HepG2 (cell line): ENCODE results near the gene PIEZO2. TPM values are rescaled to one million over a fixed set of nuclear protein-coding genes. Genes with fewer than 3 reads are reported as not detected.
A peak's percentile ranks its signal among the peaks of the same experiment; 100 is the strongest.

Source experiments
- ATAC-seq: fragments of 200-7000 bp; cut with Tn5 transposase; 3 replicates; pipeline ENCODE4 v1.9.1; 2020; ENCODE audit warnings: mild to moderate bottlenecking, moderate library complexity
- BruUV-seq: library from RNA; stranded (reverse); fragments of 400-500 nt; replicated peaks from 2 replicates; lab custom pipeline; 2021; lab: Mats Ljungman, UMichigan
- CTCF ChIA-PET: fragments of 300-600 bp; formaldehyde crosslinking; extraction: SDS; loops from one replicate; lab custom pipeline; 2021; ENCODE audit warnings: low total read pairs, inconsistent platforms, low intra/inter-chr PET ratio; lab: Yijun Ruan, JAX
- POLR2A ChIA-PET: fragments of 350-600 bp; sonication (Branson Sonifier 250); formaldehyde crosslinking; loops from one replicate; lab custom pipeline; 2020; ENCODE audit warnings: antibody characterized with exemption, inconsistent platforms; lab: Yijun Ruan, JAX
- DNase-seq: peaks from one replicate; pipeline ENCODE4 v3.0.0-alpha.2; 2015; ENCODE audit warnings: low spot score
- FAIRE-seq: peaks from 3 replicates; lab custom pipeline; 2011; peaks lifted over from hg19 to GRCh38; lab: Jason Lieb, UNC
- H2AFZ ChIP-seq: one replicate; pipeline ENCODE4 v1.6.1; 2011; ENCODE audit warnings: low read length, inconsistent platforms
- H3K27ac ChIP-seq: fragments of 300-600 bp; 3 replicates; pipeline ENCODE4 v1.8.0; 2011; ENCODE audit warnings: mixed run types, mild to moderate bottlenecking, mixed read lengths, low read length, inconsistent platforms; ENCODE audit not compliant: insufficient read depth; ENCODE audit errors: extremely low read length
- H3K27me3 ChIP-seq, 2 experiments: fragments of 200-600 bp in 1 of 2; 2 replicates in 1 of 2; 3 replicates in 1 of 2; pipeline versions ENCODE4 v1.6.0 to v1.8.0; 2011; ENCODE audit warnings: low read length in 2 of 2, mild to moderate bottlenecking in 2 of 2, moderate library complexity in 2 of 2, inconsistent platforms in 1 of 2; ENCODE audit not compliant: insufficient read depth in 2 of 2, control insufficient read depth in 1 of 2
- H3K36me3 ChIP-seq, 2 experiments: fragments of 200-600 bp in 1 of 2; replicated peaks in 1 of 2; 2 replicates in 1 of 2; 3 replicates in 1 of 2; pipeline versions ENCODE4 v1.5.1 to v1.8.0; 2011; ENCODE audit warnings: low read length in 2 of 2, inconsistent platforms in 1 of 2; ENCODE audit not compliant: insufficient read depth in 2 of 2, control insufficient read depth in 1 of 2
- H3K4me1 ChIP-seq: 2 replicates; pipeline ENCODE4 v1.5.1; 2012; ENCODE audit warnings: low read length, inconsistent platforms; ENCODE audit not compliant: insufficient read depth
- H3K4me2 ChIP-seq: 2 replicates; pipeline ENCODE4 v1.6.0; 2011; ENCODE audit warnings: low read depth, low read length, inconsistent platforms
- H3K4me3 ChIP-seq, 3 experiments: fragments of 200-600 bp in 1 of 3; sonication (generic), shearing (Covaris generic) in 1 of 3; replicated peaks in 1 of 3; 2 replicates each; pipeline ENCODE4 v1.5.1; 2011 to 2016; ENCODE audit warnings: low read length in 3 of 3, inconsistent platforms in 2 of 3, low read depth in 2 of 3, mild to moderate bottlenecking in 2 of 3, control low read depth in 1 of 3, mixed read lengths in 1 of 3; ENCODE audit not compliant: insufficient read depth in 1 of 3
- H3K79me2 ChIP-seq: one replicate; pipeline ENCODE4 v1.6.1; 2011; ENCODE audit warnings: low read length, inconsistent platforms; ENCODE audit not compliant: insufficient read depth
- H3K9ac ChIP-seq: 2 replicates; pipeline ENCODE4 v1.6.0; 2011; ENCODE audit warnings: mild to moderate bottlenecking, low read depth, low read length, inconsistent platforms; ENCODE audit not compliant: insufficient read depth
- H3K9me3 ChIP-seq: 2 replicates; pipeline ENCODE4 v1.5.1; 2012; ENCODE audit warnings: mild to moderate bottlenecking, low read length
- H4K20me1 ChIP-seq: 2 replicates; pipeline ENCODE4 v1.6.0; 2011; ENCODE audit warnings: inconsistent platforms, mild to moderate bottlenecking, low read length, moderate library complexity; ENCODE audit not compliant: insufficient read depth
- CHCHD3 ChIP-seq: sonication (generic); formaldehyde crosslinking; IDR thresholded peaks from 2 replicates; pipeline ENCODE4 v1.8.0; 2022; ENCODE audit warnings: mild to moderate bottlenecking, missing genetic modification reagents, moderate library complexity
- CREBL2 ChIP-seq: sonication (generic); formaldehyde crosslinking; IDR thresholded peaks from 2 replicates; pipeline ENCODE4 v1.8.1; 2023; ENCODE audit warnings: missing genetic modification reagents, mild to moderate bottlenecking, borderline replicate concordance
- KMT2B ChIP-seq: IDR thresholded peaks from 2 replicates; pipeline ENCODE4 v1.6.1; 2016; ENCODE audit warnings: missing genetic modification reagents, missing compliant biosample characterization
- MED8 ChIP-seq: sonication (generic); formaldehyde crosslinking; IDR thresholded peaks from 2 replicates; pipeline ENCODE4 v1.8.1; 2023; ENCODE audit warnings: mild to moderate bottlenecking, missing genetic modification reagents; ENCODE audit not compliant: insufficient replicate concordance
- NFATC3 ChIP-seq: sonication (generic); formaldehyde crosslinking; IDR thresholded peaks from 2 replicates; pipeline ENCODE4 v1.5.1; 2020; ENCODE audit warnings: mild to moderate bottlenecking, missing genetic modification reagents
- RAD21 ChIP-seq: fragments of 450-650 bp; formaldehyde crosslinking; IDR thresholded peaks from 2 replicates; pipeline ENCODE4 v1.5.0; 2020; ENCODE audit warnings: mild to moderate bottlenecking
- RARA ChIP-seq: IDR thresholded peaks from 2 replicates; pipeline ENCODE4 v1.6.1; 2016; ENCODE audit warnings: missing genetic modification reagents, missing compliant biosample characterization
- TAF15 ChIP-seq: fragments of 200-400 bp; formaldehyde crosslinking; IDR thresholded peaks from one replicate; pipeline ENCODE4 v1.6.1; 2018; ENCODE audit warnings: mild to moderate bottlenecking, low read depth, low read length; ENCODE audit not compliant: poor library complexity, severe bottlenecking
- ZFP37 ChIP-seq: sonication (generic); formaldehyde crosslinking; IDR thresholded peaks from 2 replicates; pipeline ENCODE4 v1.4.0; 2020; ENCODE audit warnings: missing genetic modification reagents, borderline replicate concordance
- ZFP82 ChIP-seq: sonication (generic); formaldehyde crosslinking; IDR thresholded peaks from 2 replicates; pipeline ENCODE4 v1.5.1; 2020; ENCODE audit warnings: mild to moderate bottlenecking, missing genetic modification reagents, borderline replicate concordance
- ZNF205 ChIP-seq: IDR thresholded peaks from 2 replicates; pipeline ENCODE4 v1.6.1; 2018; ENCODE audit warnings: missing biosample characterization, missing genetic modification reagents
- ZNF317 ChIP-seq: sonication (generic); formaldehyde crosslinking; IDR thresholded peaks from 2 replicates; pipeline ENCODE4 v1.5.0; 2020; ENCODE audit warnings: mild to moderate bottlenecking, missing genetic modification reagents
- ZNF609 ChIP-seq: sonication (generic); formaldehyde crosslinking; IDR thresholded peaks from 2 replicates; pipeline ENCODE4 v1.4.0; 2020; ENCODE audit warnings: mild to moderate bottlenecking, missing genetic modification reagents, borderline replicate concordance
- ZNF670 ChIP-seq: sonication (generic); formaldehyde crosslinking; IDR thresholded peaks from 2 replicates; pipeline ENCODE4 v1.8.0; 2022; ENCODE audit warnings: mild to moderate bottlenecking, missing genetic modification reagents, borderline replicate concordance
- ZNF790 ChIP-seq: sonication (generic); formaldehyde crosslinking; IDR thresholded peaks from 2 replicates; pipeline ENCODE4 v1.8.0; 2022; ENCODE audit warnings: missing genetic modification reagents, mild to moderate bottlenecking, borderline replicate concordance
- WGBS: methylation state at CpG from one replicate; pipeline ENCODE4 v1.1.6; 2017; ENCODE audit warnings: low lambda C conversion rate; 5-methylcytosine and 5-hydroxymethylcytosine counted together
- in situ Hi-C: cut with HindIII; loops from 2 replicates; pipeline ENCODE4 v1.10.0; 2017; ENCODE audit warnings: low pct_unique_long_range_greater_than_20kb; ENCODE audit not compliant: extremely low pct_ligation_motif_present
- intact Hi-C: fragments of 100-400 bp; cut with micrococcal nuclease; formaldehyde crosslinking; loops from one replicate; pipeline ENCODE4 v1.10.0; 2022; ENCODE audit not compliant: unreplicated experiment
- polyA plus RNA-seq, 8 experiments: library from polyadenylated mRNA; depleted of rRNA in 3 of 8; stranded (reverse) in 7 of 8; unstranded in 1 of 8; fragments of >200 nt; fragmentation: Illumina TruSeq in 4 of 8; extraction: Trizol in 4 of 8; gene quantifications; 2 replicates each; pipeline versions ENCODE4 v1.2.1 to v1.2.3, GENCODE V29; 2011 to 2016; ENCODE audit warnings: low read depth in 4 of 8, missing spikeins in 1 of 8, mixed read lengths in 1 of 8; ENCODE audit not compliant: insufficient read depth in 1 of 8
- total RNA-seq, 5 experiments: library from RNA; depleted of rRNA; stranded (reverse); fragments of >200 nt; fragmentation: Illumina TruSeq; extraction: Trizol; gene quantifications; 2 replicates each; pipeline ENCODE4 v1.2.3, GENCODE V29; 2016; ENCODE audit warnings: low read depth in 1 of 5

The PIEZO2 gene
- total and polyA plus RNA-seq, 2 of the 13 experiments (the other 11 are each of a cell fraction or from before 2014, with no cell fraction given): 15.2 to 27.2 TPM

GRCh38 chr18:11147962-11148679 lies 1.2 kb downstream of the PIEZO2 start:
- WGBS: 7% methylated on average over 9 of the region's 39 CpGs
- no peaks in the 10 kb centered on the region; a peak in 1 of 5 replicates for H3K36me3 ChIP-seq
- BruUV-seq: no TSS peak
- H3K27me3 ChIP-seq: 0 out of 5 replicates have a peak, but pooled peaks cover 0 to 3% of the 10 kb centered on the region in 2 experiments
- H3K4me3 ChIP-seq: peak overlapping the region; percentile 57 to 71 (median 64)
- ChIA-PET POLR2A (interaction anchor here (1.0 kb wide), 1 partner anchor 28 kb away, joined by 3 read pairs; no protein-coding TSS in a partner anchor), CTCF (no interaction called here)
- no peak overlapping the region for H2AFZ ChIP-seq
- no peak overlapping the region for H3K27ac ChIP-seq
- no peaks in the 10 kb centered on the region for H3K9me3 ChIP-seq
- peaks cover 55% of the 10 kb centered on the region for H3K4me1 ChIP-seq
- in situ Hi-C loops (loop anchor here (5.0 kb wide), 1 partner anchor 106 kb away; no protein-coding TSS in a partner anchor), intact Hi-C loops (loop anchor here (2.0 to 5.0 kb wide), 2 partner anchors 36 to 107 kb away; no protein-coding TSS in a partner anchor)
- peaks cover 22% of the 10 kb centered on the region for H3K79me2 ChIP-seq
- H3K9ac ChIP-seq: peak overlapping the region; percentile 66
- FAIRE-seq (no peak), DNase-seq (no peak), ATAC-seq (peak; percentile 20)
- peak overlapping the region; percentile 81 for H3K4me2 ChIP-seq
- H4K20me1 ChIP-seq: no peaks in the 10 kb centered on the region
- TF ChIP-seq ZNF609 (CRISPR knock-in tag): no peak
- no peak for TF ChIP-seq ZNF205 (CRISPR knock-in tag)
- no peak for TF ChIP-seq KMT2B (CRISPR knock-in tag)
- no peak for TF ChIP-seq ZNF790
- TF ChIP-seq NFATC3: no peak
- no peak for TF ChIP-seq RARA (CRISPR knock-in tag)
- TF ChIP-seq RAD21 (CRISPR knock-in tag): no peak
- no peak for TF ChIP-seq MED8 (CRISPR knock-in tag)
- no peak for TF ChIP-seq ZFP37
- TF ChIP-seq CREBL2 (CRISPR knock-in tag): no peak
- TF ChIP-seq ZNF317: 0 out of 2 replicates have a peak, but pooled peaks have one; percentile 26
- TF ChIP-seq ZFP82 (CRISPR knock-in tag): no peak
- no peak for TF ChIP-seq TAF15
- TF ChIP-seq CHCHD3: no peak
- no peak for TF ChIP-seq ZNF670
